Heart left ventricle (tissue), 16 donors: ENCODE measurements around the gene CCDC188. TPM values are rescaled to one million over a fixed set of nuclear protein-coding genes. Genes with fewer than 3 reads are reported as not detected.

Experiments used
- ATAC-seq, 4 donors: fragments of 200-7000 bp; cut with Tn5 transposase; one replicate each; pipeline ENCODE4 v1.9.1; 2020 to 2022; ENCODE audit warnings: moderate library complexity in 4 of 4, mild to moderate bottlenecking in 3 of 4, moderate number of reproducible peaks in 1 of 4
- DNase-seq, 5 donors: peaks; one replicate each; pipeline ENCODE4 v3.0.0-alpha.2; 2020
- H3K27ac ChIP-seq, 12 donors: fragments of 200-600 bp; sonication (generic) in 4 of 12; one replicate each; pipeline versions ENCODE4 v1.5.0 to v1.8.0; 2016 to 2022; ENCODE audit warnings: mild to moderate bottlenecking in 2 of 12
- H3K27me3 ChIP-seq, 9 donors: fragments of 200-600 bp; sonication (generic) in 2 of 9; one replicate each; pipeline versions ENCODE4 v1.5.1 to v1.8.0; 2016 to 2022; ENCODE audit warnings: mild to moderate bottlenecking in 3 of 9
- H3K36me3 ChIP-seq, 9 donors: fragments of 200-600 bp; sonication (generic) in 2 of 9; one replicate each; pipeline versions ENCODE4 v1.5.0 to v1.8.0; 2018 to 2022; ENCODE audit warnings: mild to moderate bottlenecking in 2 of 9
- H3K4me1 ChIP-seq, 12 donors: fragments of 200-600 bp; sonication (generic) in 4 of 12; one replicate each; pipeline versions ENCODE4 v1.5.0 to v1.8.0; 2016 to 2022; ENCODE audit warnings: mild to moderate bottlenecking in 3 of 12
- H3K4me3 ChIP-seq, 12 donors: fragments of 200-600 bp; sonication (generic) in 4 of 12; one replicate each; pipeline versions ENCODE4 v1.5.0 to v1.8.0; 2017 to 2022; ENCODE audit warnings: mild to moderate bottlenecking in 9 of 12, moderate library complexity in 4 of 12
- H3K9me3 ChIP-seq, 12 donors: fragments of 200-600 bp; sonication (generic) in 4 of 12; one replicate each; pipeline versions ENCODE4 v1.5.0 to v1.8.0; 2016 to 2022; ENCODE audit warnings: mild to moderate bottlenecking in 1 of 12
- POLR2A ChIP-seq, 2 donors: fragments of 450-650 bp; IDR thresholded peaks; one replicate each; pipeline ENCODE4 v1.6.1; 2017; ENCODE audit warnings: antibody characterized with exemption in 2 of 2, mild to moderate bottlenecking in 2 of 2, moderate library complexity in 2 of 2
- WGBS, 4 donors: extraction: QIAGEN DNeasy Blood & Tissue Kit in 2 of 4; methylation state at CpG; one replicate each; pipeline versions ENCODE4 v1.1.5 to v1.1.7; 2013 to 2018; 5-methylcytosine and 5-hydroxymethylcytosine counted together
- intact Hi-C, 10 donors: fragments of 100-400 bp; cut with DNase I; formaldehyde crosslinking; loops; one replicate each; pipeline versions ENCODE4 v1.11.1 to v1.14.2; 2022
- polyA plus RNA-seq, 2 donors: library from polyadenylated mRNA; stranded (reverse); fragments of 200-250 nt; gene quantifications; one replicate each; pipeline ENCODE4 v1.2.3, GENCODE V29; 2013
- total RNA-seq, 9 donors: library from RNA; depleted of rRNA in 2 of 9; stranded (reverse); fragments of >200 nt in 2 of 9; fragmentation: NEBNext Ultra II Directional in 3 of 9; extraction: Animal tissue kit (Norgen Biotek cat#: 25700) in 3 of 9; gene quantifications; one replicate each; pipeline versions ENCODE4 v1.1.0 to v1.2.4, GENCODE V29; 2016 to 2023
- TF ChIP-seq, protein P1 (sequence below), 12 donors: fragments of 200-600 bp; sonication (generic) in 4 of 12; IDR thresholded peaks; one replicate each; pipeline versions ENCODE4 v1.5.0 to v1.8.0; 2018 to 2022; ENCODE audit warnings: antibody characterized with exemption in 12 of 12, mild to moderate bottlenecking in 5 of 12
- donor health status: ischemic (EF 13 %, LVEDD 7.1; RV severe dilation, severe dysfunction).
- donor health status: healthy with polysubstance abuse.
- donor health status: DM: no; HTN: yes; CAD: no.
- donor health status: DM: no; HTN: no; CAD: no.
- donor health status: ischemic (EF 25% LVEDD 6.9; RV normal size, moderate dysfunction).
- donor health status: ischemic (EF 25% LVEDD 5.7; RV mildly dilated, moderate dysfunction).
- donor health status: healthy.
- donor health status: DM: yes; HTN: yes; CAD: no.
- donor health status: ischemic (EF 35%, LVEDD 5.7; RV mildly dilated, moderate dysfunction).
- donor health status: nonischemic (EF 11% LVEDD 7.7; RV severe dilation, severe dysfunction).
- donor health status: DM: yes; HTN: yes; CAD: no.
- donor health status: PGD.
- donor health status: ischemic (EF 29% LVEDD 5.4; RV normal size, mild dysfunction).
- donor health status: nonischemic (EF 23%, LVEDD 6.1; RV moderate dilation, normal function).

CCDC188 gene
- total and polyA plus RNA-seq, 11 donors = 0.17 to 1.0 (median 0.50) TPM; not detected in 4

DNA sequence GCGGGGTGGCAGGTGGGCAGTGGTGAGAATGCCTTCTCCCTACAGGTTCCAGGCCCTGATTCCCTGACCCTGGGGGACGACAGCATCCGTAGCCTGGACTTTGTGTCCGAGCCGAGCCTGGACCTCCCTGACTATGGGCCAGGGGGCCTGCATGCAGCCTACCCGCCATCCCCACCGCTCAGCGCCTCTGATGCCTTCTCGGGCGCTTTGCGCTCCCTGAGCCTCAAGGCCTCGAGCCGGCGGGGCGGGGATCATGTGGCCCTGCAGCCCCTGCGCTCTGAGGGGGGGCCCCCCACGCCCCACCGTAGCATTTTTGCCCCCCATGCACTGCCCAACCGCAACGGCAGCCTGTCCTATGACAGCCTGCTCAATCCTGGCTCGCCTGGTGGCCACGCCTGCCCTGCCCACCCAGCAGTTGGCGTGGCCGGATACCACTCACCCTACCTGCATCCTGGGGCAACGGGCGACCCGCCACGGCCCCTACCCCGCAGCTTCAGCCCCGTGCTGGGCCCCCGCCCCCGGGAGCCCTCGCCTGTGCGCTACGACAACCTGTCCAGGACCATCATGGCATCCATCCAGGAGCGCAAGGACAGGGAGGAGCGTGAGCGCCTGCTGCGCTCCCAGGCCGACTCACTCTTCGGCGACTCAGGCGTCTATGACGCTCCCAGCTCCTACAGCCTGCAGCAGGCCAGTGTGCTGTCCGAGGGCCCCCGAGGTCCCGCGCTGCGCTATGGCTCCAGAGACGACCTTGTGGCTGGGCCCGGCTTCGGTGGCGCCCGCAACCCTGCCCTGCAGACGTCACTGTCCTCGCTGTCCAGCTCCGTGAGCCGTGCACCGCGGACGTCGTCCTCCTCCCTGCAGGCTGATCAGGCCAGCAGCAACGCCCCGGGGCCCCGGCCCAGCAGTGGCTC is 7.9 kb downstream of the CCDC188 start:
- no peak overlapping the region for H3K4me3 ChIP-seq
- H3K4me1 ChIP-seq = peaks cover 0 to 11% (median 8%) of the 10 kb centered on the region in 12 donors
- peaks cover 0 to 59% (median 12%) of the 10 kb centered on the region in 9 donors for H3K36me3 ChIP-seq
- ATAC-seq (no peak), DNase-seq (peak in 1 of 5 donors; percentile 57)
- WGBS, 4 donors = 92 to 96% (median 94%) methylated on average over 33 to 65 of the region's 65 CpGs
- intact Hi-C loops = no loop called here
- H3K27me3 ChIP-seq = no peaks in the 10 kb centered on the region
- no peak for TF ChIP-seq POLR2A (IDR thresholded peaks at IDR 0.05)
- TF ChIP-seq, protein P1, sequence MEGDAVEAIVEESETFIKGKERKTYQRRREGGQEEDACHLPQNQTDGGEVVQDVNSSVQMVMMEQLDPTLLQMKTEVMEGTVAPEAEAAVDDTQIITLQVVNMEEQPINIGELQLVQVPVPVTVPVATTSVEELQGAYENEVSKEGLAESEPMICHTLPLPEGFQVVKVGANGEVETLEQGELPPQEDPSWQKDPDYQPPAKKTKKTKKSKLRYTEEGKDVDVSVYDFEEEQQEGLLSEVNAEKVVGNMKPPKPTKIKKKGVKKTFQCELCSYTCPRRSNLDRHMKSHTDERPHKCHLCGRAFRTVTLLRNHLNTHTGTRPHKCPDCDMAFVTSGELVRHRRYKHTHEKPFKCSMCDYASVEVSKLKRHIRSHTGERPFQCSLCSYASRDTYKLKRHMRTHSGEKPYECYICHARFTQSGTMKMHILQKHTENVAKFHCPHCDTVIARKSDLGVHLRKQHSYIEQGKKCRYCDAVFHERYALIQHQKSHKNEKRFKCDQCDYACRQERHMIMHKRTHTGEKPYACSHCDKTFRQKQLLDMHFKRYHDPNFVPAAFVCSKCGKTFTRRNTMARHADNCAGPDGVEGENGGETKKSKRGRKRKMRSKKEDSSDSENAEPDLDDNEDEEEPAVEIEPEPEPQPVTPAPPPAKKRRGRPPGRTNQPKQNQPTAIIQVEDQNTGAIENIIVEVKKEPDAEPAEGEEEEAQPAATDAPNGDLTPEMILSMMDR (IDR thresholded peaks at IDR 0.05) = no peak
- no peaks in the 10 kb centered on the region for H3K9me3 ChIP-seq
- no peak overlapping the region for H3K27ac ChIP-seq

GRCh38 chr22:20141186-20142077 is 9.4 kb downstream of the CCDC188 start:
- peaks cover 0 to 55% (median 12%) of the 10 kb centered on the region in 9 donors for H3K36me3 ChIP-seq
- peaks cover 13 to 26% (median 23%) of the 10 kb centered on the region in 12 donors for H3K4me1 ChIP-seq
- H3K27me3 ChIP-seq = no peaks in the 10 kb centered on the region
- 86 to 89% (median 89%) methylated on average over 11 to 22 of the region's 22 CpGs for WGBS, 4 donors
- H3K9me3 ChIP-seq = no peaks in the 10 kb centered on the region
- intact Hi-C loops = no loop called here
- no peak overlapping the region for H3K27ac ChIP-seq
- ATAC-seq = no peak
- peak in 1 of 5 donors; percentile 52 for DNase-seq
- TF ChIP-seq POLR2A (IDR thresholded peaks at IDR 0.05) = no peak
- TF ChIP-seq, protein P1 (IDR thresholded peaks at IDR 0.05) = no peak
- H3K4me3 ChIP-seq = no peak overlapping the region

DNA sequence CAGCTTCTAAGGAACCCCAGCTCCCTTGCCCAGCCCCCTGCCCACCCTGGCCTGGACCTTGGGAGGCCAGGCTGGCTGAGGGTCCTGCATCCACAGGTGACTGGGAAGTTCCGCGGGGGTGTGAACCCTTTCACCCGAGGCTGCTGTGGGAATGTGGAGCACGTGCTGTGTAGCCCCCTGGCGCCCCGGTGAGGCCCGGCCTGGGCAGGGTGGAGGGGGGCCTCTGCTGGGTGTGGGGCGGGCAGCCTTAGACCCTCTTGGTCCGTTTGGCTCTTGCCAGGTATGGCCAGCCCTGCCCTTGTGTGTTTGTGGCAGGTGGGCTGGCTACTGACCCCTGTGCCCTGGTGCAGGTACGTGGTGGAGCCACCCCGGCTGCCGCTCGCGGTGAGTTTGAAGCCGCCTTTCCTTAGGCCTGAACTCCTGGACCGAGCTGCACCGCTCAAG is 10.3 kb downstream of the CCDC188 start:
- Histone ChIP-seq H3K27ac (no peak overlapping the region), H3K4me3 (no peak overlapping the region), H3K9me3 (no peaks in the 10 kb centered on the region), H3K27me3 (no peaks in the 10 kb centered on the region), H3K4me1 (peaks cover 16 to 35% (median 32%) of the 10 kb centered on the region in 12 donors), H3K36me3 (peaks cover 0 to 50% (median 12%) of the 10 kb centered on the region in 9 donors)
- intact Hi-C loops = no loop called here
- ATAC-seq (no peak), DNase-seq (peak in 1 of 5 donors; percentile 61)
- WGBS, 4 donors = 94 to 100% (median 94%) methylated on average over 1 to 17 of the region's 17 CpGs; no CpG with 5 or more reads in 1 of the 4 donors
- TF ChIP-seq, protein P1 (IDR thresholded peaks at IDR 0.05) = no peak
- no peak for TF ChIP-seq POLR2A (IDR thresholded peaks at IDR 0.05)
